ENCODE measurements around the gene SLC25A47. TPM values are rescaled to one million over a fixed set of nuclear protein-coding genes. Genes with fewer than 3 reads are reported as not detected.

SLC25A47 gene
- total and polyA plus RNA-seq, 7 donors, result 0.22 TPM; not detected in 6

GRCh38 chr14:100303179-100303578 lies 20.0 kb upstream of the SLC25A47 start:
- Histone ChIP-seq H3K27ac (peak overlapping the region in 1 of 4 donors; percentile 41), H3K36me3 (no peaks in the 10 kb centered on the region), H3K9me3 (no peaks in the 10 kb centered on the region), H3K4me3 (no peak overlapping the region), H3K27me3 (no peaks in the 10 kb centered on the region), H3K4me1 (peaks cover 0 to 45% (median 41%) of the 10 kb centered on the region in 4 donors)
- no peak for DNase-seq
- TF ChIP-seq CTCF (IDR thresholded peaks at IDR 0.05) (peak in 3 of 4 experiments; percentile 15 to 43 (median 42)), POLR2AphosphoS5 (IDR thresholded peaks at IDR 0.05) (no peak), POLR2A (IDR thresholded peaks at IDR 0.05) (no peak), EP300 (IDR thresholded peaks at IDR 0.05) (no peak)
- WGBS, 2 donors, result 63% methylated on average over 8 of the region's 8 CpGs
- intact Hi-C loops (cut with DNase I), result no loop called here

- 71 to 74% methylated on average over 4 of the region's 4 CpGs for WGBS, 2 donors
- no peak overlapping the region for H3K4me3 ChIP-seq
- H3K27ac ChIP-seq, result peak overlapping the region in 1 of 4 donors; percentile 92
- DNase-seq, result no peak
- H3K9me3 ChIP-seq, result no peaks in the 10 kb centered on the region
- no peaks in the 10 kb centered on the region for H3K27me3 ChIP-seq
- H3K4me1 ChIP-seq, result peaks cover 0 to 37% (median 36%) of the 10 kb centered on the region in 4 donors
- intact Hi-C loops (cut with DNase I), result no loop called here
- H3K36me3 ChIP-seq, result no peaks in the 10 kb centered on the region
- TF ChIP-seq POLR2AphosphoS5 (IDR thresholded peaks at IDR 0.05) (no peak), EP300 (IDR thresholded peaks at IDR 0.05) (no peak), CTCF (IDR thresholded peaks at IDR 0.05) (no peak), POLR2A (IDR thresholded peaks at IDR 0.05) (no peak)
These were observed 19.2 kb upstream of the SLC25A47 start for GRCh38 chr14:100303925-100304324.

GRCh38 chr14:100304825-100305323 lies 18.3 kb upstream of the SLC25A47 start:
- intact Hi-C loops (cut with DNase I), result no loop called here
- TF ChIP-seq CTCF (IDR thresholded peaks at IDR 0.05), result no peak
- TF ChIP-seq EP300 (IDR thresholded peaks at IDR 0.05), result no peak
- TF ChIP-seq POLR2AphosphoS5 (IDR thresholded peaks at IDR 0.05), result peak in 1 of 4 donors; percentile 20
- DNase-seq, result no peak
- 4 to 13% methylated on average over 21 to 23 of the region's 23 CpGs for WGBS, 2 donors
- Histone ChIP-seq H3K4me3 (peak overlapping the region; percentile 65 to 98 (median 75)), H3K36me3 (no peaks in the 10 kb centered on the region), H3K9me3 (no peaks in the 10 kb centered on the region), H3K27me3 (no peaks in the 10 kb centered on the region), H3K27ac (peak overlapping the region; percentile 85 to 92 (median 90)), H3K4me1 (peaks cover 0 to 36% (median 29%) of the 10 kb centered on the region in 4 donors)

GRCh38 chr14:100305324-100306100 lies 17.6 kb upstream of the SLC25A47 start:
- Histone ChIP-seq H3K4me1 (peaks cover 0 to 36% (median 29%) of the 10 kb centered on the region in 4 donors), H3K4me3 (peak overlapping the region; percentile 65 to 98 (median 75))
- DNase-seq, result no peak

More at GRCh38 chr14:100305324-100306100, 17.6 kb upstream of the SLC25A47 start:
- no peaks in the 10 kb centered on the region for H3K9me3 ChIP-seq
- intact Hi-C loops (cut with DNase I), result loop anchor here (2.0 kb wide), 2 partner anchors 65 to 71 kb away; partner anchors contain the start of gene WDR25
- TF ChIP-seq CTCF (IDR thresholded peaks at IDR 0.05), result no peak
- H3K27me3 ChIP-seq, result no peaks in the 10 kb centered on the region
- peak overlapping the region; percentile 85 to 92 (median 90) for H3K27ac ChIP-seq
- 1% methylated on average over 65 of the region's 65 CpGs for WGBS, 2 donors
- H3K36me3 ChIP-seq, result no peaks in the 10 kb centered on the region

All from sigmoid colon (tissue), 7 donors.